HCT116 (cell line): ENCODE results near the gene LYPD4. TPM values are rescaled to one million over a fixed set of nuclear protein-coding genes. Genes with fewer than 3 reads are reported as not detected.

Experiments
- ATAC-seq: fragments of 200-7000 bp; cut with Tn5 transposase; 2 replicates; pipeline ENCODE4 v1.9.1; 2020; ENCODE audit warnings: mild to moderate bottlenecking, moderate library complexity
- BruUV-seq: library from RNA; stranded (reverse); fragments of 400-500 nt; replicated peaks from 2 replicates; lab custom pipeline; 2021; lab: Mats Ljungman, UMichigan
- CTCF ChIA-PET: fragments of 300-600 bp; sonication (Branson Sonifier 250); formaldehyde crosslinking; loops from one replicate; lab custom pipeline; 2021; ENCODE audit warnings: antibody characterized with exemption; lab: Charles Lee
- POLR2A ChIA-PET: fragments of 300-600, 350-600 bp; sonication (Branson Sonifier 250); formaldehyde crosslinking; loops from one replicate; lab custom pipeline; 2021; ENCODE audit warnings: antibody characterized with exemption; lab: Charles Lee
- RAD21 ChIA-PET, 2 experiments: fragments of 300-600 bp; sonication (Branson Sonifier 250); formaldehyde crosslinking; loops; one replicate each; lab custom pipeline; 2023; ENCODE audit warnings: low total read pairs in 2 of 2; ENCODE audit not compliant: uncharacterized antibody in 2 of 2, unreplicated experiment in 2 of 2, low non-redundant PET in 1 of 2; lab: Charles Lee
- DNase-seq: peaks from one replicate; pipeline ENCODE4 v3.0.0-alpha.2; 2010; ENCODE audit warnings: low read depth, low spot score
- H2AFZ ChIP-seq: fragments of 200-600 bp; shearing (Covaris generic), sonication (generic); 2 replicates; pipeline ENCODE4 v1.6.1; 2017; ENCODE audit warnings: low read depth, mixed run types, mixed read lengths, antibody characterized with exemption, low read length; ENCODE audit not compliant: poor library complexity, severe bottlenecking
- H3K27ac ChIP-seq: 2 replicates; pipeline ENCODE4 v1.5.1; 2012; ENCODE audit warnings: low read depth, low read length
- H3K27me3 ChIP-seq: fragments of 200-600 bp; sonication (generic); 2 replicates; pipeline ENCODE4 v1.6.1; 2016; ENCODE audit warnings: mixed run types, low read length, mixed read lengths; ENCODE audit not compliant: insufficient read depth
- H3K36me3 ChIP-seq, 2 experiments: fragments of 200-500 bp in 1 of 2; fragments of 200-600 bp in 1 of 2; sonication (Bioruptor generic) in 1 of 2; sonication (generic) in 1 of 2; 2 replicates each; pipeline versions ENCODE4 v1.5.1 to v1.6.1; 2014 to 2016; ENCODE audit warnings: low read length in 2 of 2, inconsistent platforms in 1 of 2, mixed read lengths in 1 of 2, mixed run types in 1 of 2; ENCODE audit not compliant: insufficient read depth in 2 of 2, control insufficient read depth in 1 of 2
- H3K4me1 ChIP-seq, 2 experiments: fragments of 200-600 bp in 1 of 2; sonication (generic) in 1 of 2; 2 replicates each; pipeline versions ENCODE4 v1.5.1 to v1.6.1; 2012 to 2017; ENCODE audit warnings: low read length in 2 of 2, inconsistent platforms in 1 of 2, mild to moderate bottlenecking in 1 of 2, mixed read lengths in 1 of 2, mixed run types in 1 of 2, moderate library complexity in 1 of 2; ENCODE audit not compliant: insufficient read depth in 2 of 2, control insufficient read depth in 1 of 2
- H3K4me2 ChIP-seq: fragments of 200-600 bp; sonication (generic); 2 replicates; pipeline ENCODE4 v1.6.1; 2017; ENCODE audit warnings: mixed run types, low read length, mixed read lengths
- H3K4me3 ChIP-seq, 2 experiments: fragments of 200-600 bp in 1 of 2; sonication (generic) in 1 of 2; replicated peaks in 1 of 2; 2 replicates each; pipeline ENCODE4 v1.5.1; 2011 to 2016; ENCODE audit warnings: low read length in 2 of 2, control low read depth in 1 of 2, low read depth in 1 of 2, mild to moderate bottlenecking in 1 of 2, mixed read lengths in 1 of 2, mixed run types in 1 of 2
- H3K79me2 ChIP-seq: fragments of 200-600 bp; sonication (generic); 2 replicates; pipeline ENCODE4 v1.6.1; 2017; ENCODE audit warnings: mild to moderate bottlenecking, mixed run types, low read length, moderate library complexity, mixed read lengths; ENCODE audit not compliant: insufficient read depth
- H3K9ac ChIP-seq: fragments of 200-600 bp; sonication (generic); 2 replicates; pipeline ENCODE4 v1.6.1; 2016; ENCODE audit warnings: low read length, mixed read lengths
- H3K9me2 ChIP-seq: fragments of 200-600 bp; sonication (generic), shearing (Covaris generic); 2 replicates; pipeline ENCODE4 v1.6.1; 2017; ENCODE audit warnings: mixed run types, mild to moderate bottlenecking, moderate library complexity; ENCODE audit not compliant: insufficient read depth
- H3K9me3 ChIP-seq, 2 experiments: fragments of 200-500 bp in 1 of 2; fragments of 200-600 bp in 1 of 2; sonication (Bioruptor generic) in 1 of 2; sonication (generic) in 1 of 2; 2 replicates each; pipeline ENCODE4 v1.6.1; 2014 to 2017; ENCODE audit warnings: low read length in 2 of 2, mixed read lengths in 2 of 2, inconsistent platforms in 1 of 2, low read depth in 1 of 2, mild to moderate bottlenecking in 1 of 2, mixed run types in 1 of 2, moderate library complexity in 1 of 2; ENCODE audit not compliant: control insufficient read depth in 1 of 2, insufficient read depth in 1 of 2
- H4K20me1 ChIP-seq: fragments of 200-600 bp; sonication (generic), shearing (Covaris generic); 2 replicates; pipeline ENCODE4 v1.6.1; 2017; ENCODE audit warnings: mixed run types, mild to moderate bottlenecking, moderate library complexity; ENCODE audit not compliant: insufficient read depth
- ATF3 ChIP-seq: IDR thresholded peaks from 2 replicates; pipeline ENCODE4 v1.6.1; 2012
- CBX3 ChIP-seq: IDR thresholded peaks from 2 replicates; pipeline ENCODE4 v1.6.1; 2012; ENCODE audit warnings: low read depth
- CTCF ChIP-seq, 3 experiments: fragments of 200-600 bp in 1 of 3; sonication (generic) in 1 of 3; IDR thresholded peaks in 2 of 3; conservative IDR thresholded peaks in 1 of 3; 2 replicates each; pipeline ENCODE4 v1.5.1; 2012 to 2017; ENCODE audit warnings: low read depth in 2 of 3, low read length in 2 of 3, antibody characterized with exemption in 1 of 3, borderline replicate concordance in 1 of 3, control low read depth in 1 of 3, mild to moderate bottlenecking in 1 of 3, mixed read lengths in 1 of 3, mixed run types in 1 of 3, moderate library complexity in 1 of 3; ENCODE audit not compliant: insufficient read depth in 1 of 3
- EGR1 ChIP-seq: IDR thresholded peaks from 2 replicates; pipeline ENCODE4 v1.6.1; 2012; ENCODE audit warnings: low read depth
- EZH2 ChIP-seq: fragments of 200-600 bp; sonication (generic); IDR thresholded peaks from 2 replicates; pipeline ENCODE4 v1.6.1; 2017; ENCODE audit warnings: antibody characterized with exemption, mixed run types
- FOSL1 ChIP-seq: IDR thresholded peaks from 2 replicates; pipeline ENCODE4 v1.6.1; 2012; ENCODE audit warnings: low read depth
- MAX ChIP-seq: IDR thresholded peaks from 2 replicates; pipeline ENCODE4 v1.6.1; 2012
- POLR2A ChIP-seq: IDR thresholded peaks from 2 replicates; pipeline ENCODE4 v1.7.0; 2011; ENCODE audit warnings: borderline replicate concordance; ENCODE audit not compliant: insufficient read depth, insufficient read length; ENCODE audit errors: extremely low read depth
- RAD21 ChIP-seq: IDR thresholded peaks from 2 replicates; pipeline ENCODE4 v1.6.1; 2012; ENCODE audit warnings: low read depth, mild to moderate bottlenecking
- REST ChIP-seq: IDR thresholded peaks from 2 replicates; pipeline ENCODE4 v1.6.1; 2012; ENCODE audit warnings: low read depth
- SIN3A ChIP-seq: IDR thresholded peaks from 2 replicates; pipeline ENCODE4 v1.6.1; 2012; ENCODE audit warnings: low read depth
- SRF ChIP-seq: IDR thresholded peaks from 2 replicates; pipeline ENCODE4 v1.6.1; 2012; ENCODE audit warnings: low read depth
- TCF7L2 ChIP-seq: IDR thresholded peaks from 2 replicates; pipeline ENCODE4 v1.7.0; 2011; ENCODE audit warnings: borderline replicate concordance, inconsistent platforms; ENCODE audit not compliant: insufficient read depth, insufficient read length; ENCODE audit errors: extremely low read depth
- YY1 ChIP-seq: IDR thresholded peaks from 2 replicates; pipeline ENCODE4 v1.6.1; 2011; ENCODE audit warnings: low read length, low read depth, moderate library complexity, mild to moderate bottlenecking; ENCODE audit not compliant: insufficient replicate concordance; ENCODE audit errors: extremely low read depth
- ZBTB33 ChIP-seq: IDR thresholded peaks from 2 replicates; pipeline ENCODE4 v1.6.1; 2011; ENCODE audit warnings: mild to moderate bottlenecking, low read length, moderate library complexity; ENCODE audit not compliant: insufficient replicate concordance; ENCODE audit errors: extremely low read depth
- ZFX ChIP-seq: fragments of 450-650 bp; IDR thresholded peaks from 2 replicates; pipeline ENCODE4 v1.6.1; 2017
- ZNF274 ChIP-seq: fragments of 200-500 bp; sonication (Bioruptor generic); IDR thresholded peaks from 2 replicates; pipeline ENCODE4 v1.6.1; 2014; ENCODE audit warnings: mild to moderate bottlenecking, low read depth, low read length, inconsistent platforms
- intact Hi-C: fragments of 100-400 bp; cut with micrococcal nuclease; formaldehyde crosslinking; loops from 2 replicates; pipeline ENCODE4 v1.10.0; 2022
- total RNA-seq: library from RNA; stranded (reverse); gene quantifications from one replicate; pipeline ENCODE4 v1.2.1, GENCODE V29; 2021; ENCODE audit not compliant: unreplicated experiment

The LYPD4 gene
- total RNA-seq, 1 experiment from 2014 or later = not detected

GRCh38 chr19:41792513-41793413, 51.7 kb downstream of the LYPD4 start:
- DNase-seq (peak; percentile 58), ATAC-seq (peak; percentile 82)
- peak overlapping the region; percentile 80 for H2AFZ ChIP-seq
- intact Hi-C loops = loop anchor here (1.0 to 5.0 kb wide), 3 partner anchors 29 to 165 kb away; partner anchors contain the start of gene RABAC1
- no peaks in the 10 kb centered on the region; a peak in 1 of 4 replicates for H3K4me1 ChIP-seq
- H3K27me3 ChIP-seq = peaks cover 26% of the 10 kb centered on the region; the same call in 1 of the 2 replicates
- H3K9ac ChIP-seq = no peak overlapping the region
- ChIA-PET CTCF (interaction anchor here (0.8 to 5.1 kb wide), 23 partner anchors 8 to 855 kb away, joined by 3 to 80 read pairs (median 5); partner anchors contain the start of gene CEACAM6), POLR2A (interaction anchor here (0.9 kb wide), 1 partner anchor 15 kb away, joined by 3 read pairs; no protein-coding TSS in a partner anchor), RAD21 (interaction anchor here (1.0 kb wide), 2 partner anchors 28 to 29 kb away, joined by 3 read pairs; no protein-coding TSS in a partner anchor)
- H3K9me3 ChIP-seq = no peaks in the 10 kb centered on the region
- no peaks in the 10 kb centered on the region for H3K9me2 ChIP-seq
- no peaks in the 10 kb centered on the region for H3K79me2 ChIP-seq
- no peak overlapping the region for H3K27ac ChIP-seq
- H3K4me3 ChIP-seq = no peak overlapping the region
- no TSS peak for BruUV-seq
- H3K4me2 ChIP-seq = peak overlapping the region; percentile 2; the same call in 1 of the 2 replicates
- no peaks in the 10 kb centered on the region for H4K20me1 ChIP-seq
- H3K36me3 ChIP-seq = no peaks in the 10 kb centered on the region
- TF ChIP-seq SRF (no peak), RAD21 (peak; percentile 60), EGR1 (no peak), TCF7L2 (no peak), ATF3 (no peak), POLR2A (no peak), FOSL1 (no peak), REST (no peak), CTCF (IDR thresholded peaks at IDR 0.05 in 2 of 3, conservative IDR thresholded peaks at IDR 0.05 in 1 of 3; ENCODE audit: borderline replicate concordance in 1 of 3, insufficient read depth in 1 of 3, low read depth in 2 of 3, low read length in 2 of 3) (peak; percentile 85 to 89 (median 85)), ZFX (no peak), CBX3 (no peak), MAX (peak; percentile 38; the same call in 1 of the 2 replicates), SIN3A (no peak), YY1 (no peak), ZNF274 (no peak), ZBTB33 (no peak), EZH2 (no peak)
